Measurements from ENCODE around the gene SMAD2. TPM values are rescaled to one million over a fixed set of nuclear protein-coding genes. Genes with fewer than 3 reads are reported as not detected.

Gene SMAD2
- total RNA-seq, 1 donor from 2014 or later, result 150 TPM

- no peaks in the 10 kb centered on the region for H3K4me1 Mint-ChIP-seq (ENCODE audit: unreplicated experiment)
- DNase-seq (ENCODE audit: low spot score), result no peak
- H3K9me3 Mint-ChIP-seq (ENCODE audit: unreplicated experiment), result no peaks in the 10 kb centered on the region
- H3K27me3 Mint-ChIP-seq (ENCODE audit: unreplicated experiment), result no peaks in the 10 kb centered on the region
- TF ChIP-seq CTCF (IDR thresholded peaks at IDR 0.05; ENCODE audit: unreplicated experiment), result no peak
- H3K36me3 Mint-ChIP-seq (ENCODE audit: low read depth, unreplicated experiment), result peaks cover 18% of the 10 kb centered on the region
- no peak overlapping the region for H3K4me3 Mint-ChIP-seq (ENCODE audit: unreplicated experiment)
- H3K27ac Mint-ChIP-seq (ENCODE audit: unreplicated experiment), result no peak overlapping the region
Measured at GRCh38 chr18:47847635-47848034, 82.8 kb downstream of the SMAD2 start.

GRCh38 chr18:47846431-47846830 lies 84.0 kb downstream of the SMAD2 start:
- Mint-ChIP-seq H3K9me3 (ENCODE audit: unreplicated experiment) (no peaks in the 10 kb centered on the region), H3K27ac (ENCODE audit: unreplicated experiment) (no peak overlapping the region), H3K4me3 (ENCODE audit: unreplicated experiment) (no peak overlapping the region), H3K27me3 (ENCODE audit: unreplicated experiment) (no peaks in the 10 kb centered on the region), H3K36me3 (ENCODE audit: low read depth, unreplicated experiment) (peaks cover 29% of the 10 kb centered on the region), H3K4me1 (ENCODE audit: unreplicated experiment) (no peaks in the 10 kb centered on the region)
- no peak for DNase-seq (ENCODE audit: low spot score)
- TF ChIP-seq CTCF (IDR thresholded peaks at IDR 0.05; ENCODE audit: unreplicated experiment), result no peak

- TF ChIP-seq CTCF (IDR thresholded peaks at IDR 0.05; ENCODE audit: unreplicated experiment), result no peak
- Mint-ChIP-seq H3K27me3 (ENCODE audit: unreplicated experiment) (no peaks in the 10 kb centered on the region), H3K9me3 (ENCODE audit: unreplicated experiment) (no peaks in the 10 kb centered on the region), H3K4me3 (ENCODE audit: unreplicated experiment) (no peak overlapping the region), H3K36me3 (ENCODE audit: low read depth, unreplicated experiment) (peaks cover 33% of the 10 kb centered on the region), H3K27ac (ENCODE audit: unreplicated experiment) (no peak overlapping the region), H3K4me1 (ENCODE audit: unreplicated experiment) (no peaks in the 10 kb centered on the region)
- no peak for DNase-seq (ENCODE audit: low spot score)
Measured at GRCh38 chr18:47844828-47845498, 85.5 kb downstream of the SMAD2 start.

- H3K9me3 Mint-ChIP-seq (ENCODE audit: unreplicated experiment), result no peaks in the 10 kb centered on the region
- H3K36me3 Mint-ChIP-seq (ENCODE audit: low read depth, unreplicated experiment), result peaks cover 42% of the 10 kb centered on the region
- H3K4me3 Mint-ChIP-seq (ENCODE audit: unreplicated experiment), result no peak overlapping the region
- H3K27ac Mint-ChIP-seq (ENCODE audit: unreplicated experiment), result peak overlapping the region; percentile 21
- DNase-seq (ENCODE audit: low spot score), result no peak
- TF ChIP-seq CTCF (IDR thresholded peaks at IDR 0.05; ENCODE audit: unreplicated experiment), result no peak
- H3K27me3 Mint-ChIP-seq (ENCODE audit: unreplicated experiment), result no peaks in the 10 kb centered on the region
- no peaks in the 10 kb centered on the region for H3K4me1 Mint-ChIP-seq (ENCODE audit: unreplicated experiment)
Measured at GRCh38 chr18:47842836-47843235, 87.6 kb downstream of the SMAD2 start.

GRCh38 chr18:47838396-47838795 lies 92.1 kb downstream of the SMAD2 start:
- no peaks in the 10 kb centered on the region for H3K27me3 Mint-ChIP-seq (ENCODE audit: unreplicated experiment)
- no peak for TF ChIP-seq CTCF (IDR thresholded peaks at IDR 0.05; ENCODE audit: unreplicated experiment)
- no peak for DNase-seq (ENCODE audit: low spot score)
- no peak overlapping the region for H3K27ac Mint-ChIP-seq (ENCODE audit: unreplicated experiment)
- no peak overlapping the region for H3K4me3 Mint-ChIP-seq (ENCODE audit: unreplicated experiment)
- no peaks in the 10 kb centered on the region for H3K9me3 Mint-ChIP-seq (ENCODE audit: unreplicated experiment)
- H3K4me1 Mint-ChIP-seq (ENCODE audit: unreplicated experiment), result no peaks in the 10 kb centered on the region
- peaks cover 35% of the 10 kb centered on the region for H3K36me3 Mint-ChIP-seq (ENCODE audit: low read depth, unreplicated experiment)

All from endothelial cell (in vitro differentiated cells).